SK-N-SH treated with all-trans-retinoic acid at 6 μM for 48 hours (cell line): ENCODE data around the gene EVX2.

Source experiments
- ATAC-seq: fragments of 200-7000 bp; cut with Tn5 transposase; 3 replicates; pipeline ENCODE4 v1.9.1; 2020; ENCODE audit warnings: mild to moderate bottlenecking, moderate library complexity
- ARNTL ChIP-seq: fragments of 450-650 bp; formaldehyde crosslinking; IDR thresholded peaks from 2 replicates; pipeline ENCODE4 v1.5.0; 2020; ENCODE audit warnings: low read depth, mild to moderate bottlenecking, moderate library complexity, borderline replicate concordance
- BACH2 ChIP-seq: fragments of 250-450 bp; sonication (Bioruptor Pico); IDR thresholded peaks from 2 replicates; pipeline ENCODE4 v1.9.0; 2021; ENCODE audit warnings: mild to moderate bottlenecking, borderline replicate concordance
- CREB5 ChIP-seq: fragments of 250-450 bp; sonication (Bioruptor Pico); IDR thresholded peaks from 2 replicates; pipeline ENCODE4 v1.5.1; 2020; ENCODE audit warnings: low read depth, mild to moderate bottlenecking, moderate library complexity
- CSDC2 ChIP-seq: fragments of 250-450 bp; sonication (Bioruptor Pico); IDR thresholded peaks from 2 replicates; pipeline ENCODE4 v1.5.0; 2020; ENCODE audit warnings: mild to moderate bottlenecking, moderate library complexity
- ESRRG ChIP-seq: fragments of 250-450 bp; sonication (Bioruptor Pico); IDR thresholded peaks from 2 replicates; pipeline ENCODE4 v1.6.1; 2021; ENCODE audit warnings: mild to moderate bottlenecking
- GLIS3 ChIP-seq: fragments of 250-450 bp; sonication (Bioruptor Pico); IDR thresholded peaks from 2 replicates; pipeline ENCODE4 v1.5.0; 2020; ENCODE audit warnings: mild to moderate bottlenecking, moderate library complexity
- ISL1 ChIP-seq: fragments of 250-450 bp; sonication (Bioruptor Pico); IDR thresholded peaks from 2 replicates; pipeline ENCODE4 v2.1.2; 2022; ENCODE audit warnings: mild to moderate bottlenecking, moderate library complexity
- OSR1 ChIP-seq: fragments of 250-450 bp; sonication (Bioruptor Pico); IDR thresholded peaks from 2 replicates; pipeline ENCODE4 v1.8.0; 2022; ENCODE audit warnings: moderate library complexity, mild to moderate bottlenecking, inconsistent platforms
- POU6F1 ChIP-seq: fragments of 250-450 bp; sonication (Bioruptor Pico); IDR thresholded peaks from 2 replicates; pipeline ENCODE4 v1.8.0; 2021; ENCODE audit warnings: low read depth, mild to moderate bottlenecking, moderate library complexity, borderline replicate concordance
- PPARA ChIP-seq: fragments of 250-450 bp; sonication (Bioruptor Pico); IDR thresholded peaks from 2 replicates; pipeline ENCODE4 v1.5.0; 2020; ENCODE audit warnings: mild to moderate bottlenecking, borderline replicate concordance
- RARB ChIP-seq: fragments of 250-450 bp; sonication (Bioruptor Pico); IDR thresholded peaks from 2 replicates; pipeline ENCODE4 v1.8.0; 2021; ENCODE audit warnings: mild to moderate bottlenecking, moderate library complexity
- SNAI2 ChIP-seq: fragments of 250-450 bp; sonication (Bioruptor Pico); IDR thresholded peaks from 2 replicates; pipeline ENCODE4 v1.5.0; 2020; ENCODE audit warnings: mild to moderate bottlenecking, moderate library complexity
- TCF4 ChIP-seq: fragments of 250-450 bp; sonication (Bioruptor Pico); IDR thresholded peaks from 2 replicates; pipeline ENCODE4 v1.8.0; 2021; ENCODE audit warnings: mild to moderate bottlenecking, moderate library complexity, borderline replicate concordance
- TOX ChIP-seq: fragments of 250-450 bp; sonication (Bioruptor Pico); IDR thresholded peaks from 2 replicates; pipeline ENCODE4 v1.8.0; 2021; ENCODE audit warnings: mild to moderate bottlenecking, moderate library complexity, borderline replicate concordance
- ZC3H10 ChIP-seq: fragments of 250-450 bp; sonication (Bioruptor Pico); IDR thresholded peaks from 2 replicates; pipeline ENCODE4 v1.5.1; 2021; ENCODE audit warnings: mild to moderate bottlenecking, moderate library complexity
- ZFP3 ChIP-seq: fragments of 250-450 bp; sonication (Bioruptor Pico); IDR thresholded peaks from 2 replicates; pipeline ENCODE4 v1.5.0; 2020; ENCODE audit warnings: mild to moderate bottlenecking, moderate library complexity
- ZFP30 ChIP-seq: fragments of 450-650 bp; formaldehyde crosslinking; IDR thresholded peaks from 2 replicates; pipeline ENCODE4 v1.5.0; 2022; ENCODE audit warnings: mild to moderate bottlenecking, moderate library complexity
- ZNF70 ChIP-seq: fragments of 450-650 bp; formaldehyde crosslinking; IDR thresholded peaks from 2 replicates; pipeline ENCODE4 v1.5.0; 2020; ENCODE audit warnings: mild to moderate bottlenecking, moderate library complexity
- ZNF8 ChIP-seq: fragments of 450-650 bp; formaldehyde crosslinking; IDR thresholded peaks from 2 replicates; pipeline ENCODE4 v1.5.0; 2020; ENCODE audit warnings: mild to moderate bottlenecking, moderate library complexity
- TF ChIP-seq, protein P1 (sequence below): fragments of 250-450 bp; sonication (Bioruptor Pico); IDR thresholded peaks from 2 replicates; pipeline ENCODE4 v1.5.0; 2020; ENCODE audit warnings: mild to moderate bottlenecking, moderate library complexity
- TF ChIP-seq, protein P2 (sequence below): fragments of 250-450 bp; sonication (Bioruptor Pico); IDR thresholded peaks from 2 replicates; pipeline ENCODE4 v1.8.0; 2020; ENCODE audit warnings: mild to moderate bottlenecking, moderate library complexity, borderline replicate concordance
- TF ChIP-seq, protein P3 (sequence below): fragments of 250-450 bp; sonication (Bioruptor Pico); IDR thresholded peaks from 2 replicates; pipeline ENCODE4 v1.5.1; 2021; ENCODE audit warnings: mild to moderate bottlenecking, moderate library complexity

The EVX2 gene

GRCh38 chr2:176083796-176084261 is at the start of gene EVX2:
TSS of gene EVX2 (minus strand) at chr2:176083962. CDS start at chr2:176083776, 186 bp downstream.
- no peak for ATAC-seq
- TF ChIP-seq SNAI2 (CRISPR knock-in tag) (no peak), ZNF70 (CRISPR knock-in tag) (no peak), OSR1 (CRISPR knock-in tag) (no peak), GLIS3 (CRISPR knock-in tag) (no peak), CREB5 (CRISPR knock-in tag) (no peak), CSDC2 (CRISPR knock-in tag) (no peak), ZFP30 (CRISPR knock-in tag) (no peak), ZNF8 (CRISPR knock-in tag) (no peak), ZFP3 (no peak), POU6F1 (CRISPR knock-in tag) (no peak), RARB (CRISPR knock-in tag) (no peak)

- TF ChIP-seq RARB (CRISPR knock-in tag) (no peak), ZFP3 (no peak), POU6F1 (CRISPR knock-in tag) (no peak)
These were observed 49.6 kb upstream of the EVX2 start for GRCh38 chr2:176133389-176133788.

DNA sequence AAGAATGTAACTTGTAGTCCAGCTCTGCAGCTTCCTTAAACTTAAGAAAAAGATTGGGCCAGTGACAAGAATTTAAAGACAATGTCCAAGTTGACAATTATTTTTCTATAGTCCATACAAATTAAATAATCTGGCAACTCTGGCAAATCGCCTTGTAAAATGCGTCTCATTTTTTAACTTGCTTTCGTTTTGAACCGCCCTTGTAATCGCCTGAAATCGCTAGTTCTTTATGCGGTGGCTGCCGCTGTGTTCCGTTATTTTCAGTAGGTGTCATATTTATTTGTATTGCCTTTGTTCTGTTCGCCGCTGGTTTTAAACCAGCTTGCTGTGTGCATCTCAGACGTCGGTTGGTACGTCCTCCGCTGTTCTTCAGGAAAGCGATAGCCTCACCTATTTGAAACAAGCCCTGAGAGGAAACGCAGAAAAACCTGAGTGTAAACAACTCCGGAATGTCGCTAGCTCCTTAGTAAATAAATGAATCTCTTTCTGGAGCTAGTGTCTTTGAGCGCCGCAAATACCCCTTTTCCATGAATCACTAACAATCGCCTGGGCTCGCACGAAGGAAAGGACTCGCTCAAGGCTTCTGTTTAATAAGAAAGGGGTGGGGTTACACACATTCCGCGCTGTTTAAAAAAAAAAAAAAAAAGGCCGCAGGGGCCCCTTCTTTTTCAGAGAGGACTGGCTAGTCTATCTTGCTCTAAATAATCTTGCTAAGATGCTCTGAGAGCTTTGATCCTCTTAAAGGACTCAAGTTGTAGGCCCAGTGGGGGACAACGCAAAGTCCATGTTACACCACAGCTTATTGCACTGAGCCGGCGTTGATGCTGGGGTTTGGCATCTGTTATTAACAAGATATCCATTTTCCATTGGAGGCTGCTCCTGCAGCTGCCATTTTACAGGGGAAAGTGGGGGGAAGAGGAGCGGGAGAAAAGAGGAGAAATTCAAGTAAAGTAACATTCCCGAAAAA is 48.7 kb upstream of the EVX2 start:
- ATAC-seq: no peak
- TF ChIP-seq TOX (CRISPR knock-in tag) (no peak), SNAI2 (CRISPR knock-in tag) (no peak), TCF4 (CRISPR knock-in tag) (no peak), ZC3H10 (CRISPR knock-in tag) (no peak), CSDC2 (CRISPR knock-in tag) (no peak), ESRRG (CRISPR knock-in tag) (no peak), ISL1 (no peak), CREB5 (CRISPR knock-in tag) (no peak), PPARA (no peak), RARB (CRISPR knock-in tag) (no peak), ARNTL (CRISPR knock-in tag) (no peak), ZFP30 (CRISPR knock-in tag) (no peak), ZFP3 (no peak), BACH2 (CRISPR knock-in tag) (no peak), ZNF70 (CRISPR knock-in tag) (no peak), GLIS3 (CRISPR knock-in tag) (no peak)
- TF ChIP-seq, protein P1, sequence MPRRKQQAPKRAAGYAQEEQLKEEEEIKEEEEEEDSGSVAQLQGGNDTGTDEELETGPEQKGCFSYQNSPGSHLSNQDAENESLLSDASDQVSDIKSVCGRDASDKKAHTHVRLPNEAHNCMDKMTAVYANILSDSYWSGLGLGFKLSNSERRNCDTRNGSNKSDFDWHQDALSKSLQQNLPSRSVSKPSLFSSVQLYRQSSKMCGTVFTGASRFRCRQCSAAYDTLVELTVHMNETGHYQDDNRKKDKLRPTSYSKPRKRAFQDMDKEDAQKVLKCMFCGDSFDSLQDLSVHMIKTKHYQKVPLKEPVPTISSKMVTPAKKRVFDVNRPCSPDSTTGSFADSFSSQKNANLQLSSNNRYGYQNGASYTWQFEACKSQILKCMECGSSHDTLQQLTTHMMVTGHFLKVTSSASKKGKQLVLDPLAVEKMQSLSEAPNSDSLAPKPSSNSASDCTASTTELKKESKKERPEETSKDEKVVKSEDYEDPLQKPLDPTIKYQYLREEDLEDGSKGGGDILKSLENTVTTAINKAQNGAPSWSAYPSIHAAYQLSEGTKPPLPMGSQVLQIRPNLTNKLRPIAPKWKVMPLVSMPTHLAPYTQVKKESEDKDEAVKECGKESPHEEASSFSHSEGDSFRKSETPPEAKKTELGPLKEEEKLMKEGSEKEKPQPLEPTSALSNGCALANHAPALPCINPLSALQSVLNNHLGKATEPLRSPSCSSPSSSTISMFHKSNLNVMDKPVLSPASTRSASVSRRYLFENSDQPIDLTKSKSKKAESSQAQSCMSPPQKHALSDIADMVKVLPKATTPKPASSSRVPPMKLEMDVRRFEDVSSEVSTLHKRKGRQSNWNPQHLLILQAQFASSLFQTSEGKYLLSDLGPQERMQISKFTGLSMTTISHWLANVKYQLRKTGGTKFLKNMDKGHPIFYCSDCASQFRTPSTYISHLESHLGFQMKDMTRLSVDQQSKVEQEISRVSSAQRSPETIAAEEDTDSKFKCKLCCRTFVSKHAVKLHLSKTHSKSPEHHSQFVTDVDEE (CRISPR knock-in tag): no peak
- TF ChIP-seq, protein P2, sequence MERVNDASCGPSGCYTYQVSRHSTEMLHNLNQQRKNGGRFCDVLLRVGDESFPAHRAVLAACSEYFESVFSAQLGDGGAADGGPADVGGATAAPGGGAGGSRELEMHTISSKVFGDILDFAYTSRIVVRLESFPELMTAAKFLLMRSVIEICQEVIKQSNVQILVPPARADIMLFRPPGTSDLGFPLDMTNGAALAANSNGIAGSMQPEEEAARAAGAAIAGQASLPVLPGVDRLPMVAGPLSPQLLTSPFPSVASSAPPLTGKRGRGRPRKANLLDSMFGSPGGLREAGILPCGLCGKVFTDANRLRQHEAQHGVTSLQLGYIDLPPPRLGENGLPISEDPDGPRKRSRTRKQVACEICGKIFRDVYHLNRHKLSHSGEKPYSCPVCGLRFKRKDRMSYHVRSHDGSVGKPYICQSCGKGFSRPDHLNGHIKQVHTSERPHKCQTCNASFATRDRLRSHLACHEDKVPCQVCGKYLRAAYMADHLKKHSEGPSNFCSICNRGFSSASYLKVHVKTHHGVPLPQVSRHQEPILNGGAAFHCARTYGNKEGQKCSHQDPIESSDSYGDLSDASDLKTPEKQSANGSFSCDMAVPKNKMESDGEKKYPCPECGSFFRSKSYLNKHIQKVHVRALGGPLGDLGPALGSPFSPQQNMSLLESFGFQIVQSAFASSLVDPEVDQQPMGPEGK (CRISPR knock-in tag): no peak
- TF ChIP-seq, protein P3, sequence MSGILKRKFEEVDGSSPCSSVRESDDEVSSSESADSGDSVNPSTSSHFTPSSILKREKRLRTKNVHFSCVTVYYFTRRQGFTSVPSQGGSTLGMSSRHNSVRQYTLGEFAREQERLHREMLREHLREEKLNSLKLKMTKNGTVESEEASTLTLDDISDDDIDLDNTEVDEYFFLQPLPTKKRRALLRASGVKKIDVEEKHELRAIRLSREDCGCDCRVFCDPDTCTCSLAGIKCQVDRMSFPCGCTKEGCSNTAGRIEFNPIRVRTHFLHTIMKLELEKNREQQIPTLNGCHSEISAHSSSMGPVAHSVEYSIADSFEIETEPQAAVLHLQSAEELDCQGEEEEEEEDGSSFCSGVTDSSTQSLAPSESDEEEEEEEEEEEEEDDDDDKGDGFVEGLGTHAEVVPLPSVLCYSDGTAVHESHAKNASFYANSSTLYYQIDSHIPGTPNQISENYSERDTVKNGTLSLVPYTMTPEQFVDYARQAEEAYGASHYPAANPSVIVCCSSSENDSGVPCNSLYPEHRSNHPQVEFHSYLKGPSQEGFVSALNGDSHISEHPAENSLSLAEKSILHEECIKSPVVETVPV (CRISPR knock-in tag): no peak

More at GRCh38 chr2:176133389-176133788, 49.6 kb upstream of the EVX2 start:
- ATAC-seq: no peak
